DOHH2 (cell line): ENCODE results near the gene EZH1.

Source experiments
- H3F3A ChIP-seq: fragments of 200-600 bp; sonication (generic), shearing (Covaris generic); 2 replicates; pipeline ENCODE4 v1.6.0; 2016; ENCODE audit warnings: antibody characterized with exemption, mild to moderate bottlenecking; ENCODE audit not compliant: control insufficient read depth, insufficient read depth
- H3K27ac ChIP-seq: fragments of 200-600 bp; sonication (generic); 2 replicates; pipeline ENCODE4 v1.5.1; 2014; ENCODE audit warnings: low read depth, mild to moderate bottlenecking, low read length, moderate library complexity
- H3K27me3 ChIP-seq: fragments of 200-600 bp; sonication (generic); 2 replicates; pipeline ENCODE4 v1.6.1; 2014; ENCODE audit warnings: mild to moderate bottlenecking, low read length, mixed read lengths; ENCODE audit not compliant: control insufficient read depth
- H3K36me3 ChIP-seq: fragments of 200-600 bp; sonication (generic); 2 replicates; pipeline ENCODE4 v1.6.1; 2014; ENCODE audit warnings: mild to moderate bottlenecking, low read length, moderate library complexity, mixed read lengths; ENCODE audit not compliant: control insufficient read depth
- H3K4me1 ChIP-seq: fragments of 200-600 bp; sonication (generic); 2 replicates; pipeline ENCODE4 v1.6.1; 2014; ENCODE audit warnings: mild to moderate bottlenecking, low read length, mixed read lengths; ENCODE audit not compliant: control insufficient read depth
- H3K4me2 ChIP-seq: fragments of 200-600 bp; sonication (generic); 2 replicates; pipeline ENCODE4 v1.6.0; 2014; ENCODE audit warnings: mild to moderate bottlenecking, low read length, moderate library complexity
- H3K4me3 ChIP-seq: fragments of 200-600 bp; sonication (generic); 2 replicates; pipeline ENCODE4 v1.5.1; 2014; ENCODE audit warnings: mild to moderate bottlenecking, low read length, mixed read lengths
- H3K79me2 ChIP-seq: fragments of 200-600 bp; sonication (generic); 2 replicates; pipeline ENCODE4 v1.6.1; 2014; ENCODE audit warnings: mild to moderate bottlenecking, low read length, mixed read lengths; ENCODE audit not compliant: control insufficient read depth
- H3K9me2 ChIP-seq: fragments of 200-600 bp; sonication (generic); replicated peaks from 2 replicates; pipeline ENCODE4 v1.6.1; 2014; ENCODE audit warnings: mild to moderate bottlenecking, low read length, mixed read lengths; ENCODE audit not compliant: control insufficient read depth
- H3K9me3 ChIP-seq: fragments of 200-600 bp; sonication (generic); 2 replicates; pipeline ENCODE4 v1.6.1; 2014; ENCODE audit warnings: antibody characterized with exemption, low read length, mixed read lengths; ENCODE audit not compliant: control insufficient read depth, insufficient read depth
- H4K20me1 ChIP-seq: fragments of 200-600 bp; sonication (generic); 2 replicates; pipeline ENCODE4 v1.6.0; 2014; ENCODE audit warnings: low read depth, mild to moderate bottlenecking, antibody characterized with exemption, low read length, moderate library complexity; ENCODE audit not compliant: control insufficient read depth, insufficient read depth
- EZH2phosphoT487 ChIP-seq: fragments of 200-600 bp; sonication (generic); IDR thresholded peaks from 2 replicates; pipeline ENCODE4 v1.6.1; 2017; ENCODE audit warnings: borderline replicate concordance, mild to moderate bottlenecking, antibody characterized with exemption, low read length, moderate library complexity, mixed read lengths
- TF ChIP-seq, protein P1 (sequence below): fragments of 200-600 bp; sonication (generic); IDR thresholded peaks from one replicate; pipeline ENCODE4 v1.5.1; 2014; ENCODE audit warnings: antibody characterized with exemption, mild to moderate bottlenecking, low read depth, low read length; ENCODE audit not compliant: poor library complexity, severe bottlenecking

The EZH1 gene

DNA sequence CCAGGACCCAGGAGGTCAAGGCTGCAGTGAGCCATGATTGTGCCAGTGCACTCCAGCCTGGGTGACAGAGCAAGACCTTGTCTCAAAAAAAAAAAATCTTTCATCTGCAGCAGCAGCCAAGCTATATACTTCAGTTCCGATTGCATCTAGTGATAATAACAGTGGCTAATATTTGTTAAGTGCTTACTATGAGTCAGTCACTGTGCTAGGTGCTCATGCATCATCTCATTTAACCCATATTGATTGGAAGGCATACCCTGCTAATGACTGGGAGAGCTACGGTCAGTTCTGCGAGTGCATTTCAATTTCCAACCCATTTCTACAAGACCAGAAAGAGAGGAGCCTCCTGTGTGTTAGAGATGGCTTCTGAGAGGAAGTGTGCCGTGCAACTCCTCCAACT, 93.4 kb downstream of the EZH1 start:
- Histone ChIP-seq H3K79me2 (no peaks in the 10 kb centered on the region), H4K20me1 (no peaks in the 10 kb centered on the region), H3K36me3 (no peaks in the 10 kb centered on the region), H3K4me3 (no peak overlapping the region), H3K4me2 (no peak overlapping the region), H3F3A (no peaks in the 10 kb centered on the region), H3K4me1 (no peaks in the 10 kb centered on the region), H3K9me3 (no peaks in the 10 kb centered on the region), H3K27me3 (peaks cover 5% of the 10 kb centered on the region; the same call in 1 of the 2 replicates), H3K9me2 (no peaks in the 10 kb centered on the region), H3K27ac (no peak overlapping the region)
- TF ChIP-seq, protein P1, sequence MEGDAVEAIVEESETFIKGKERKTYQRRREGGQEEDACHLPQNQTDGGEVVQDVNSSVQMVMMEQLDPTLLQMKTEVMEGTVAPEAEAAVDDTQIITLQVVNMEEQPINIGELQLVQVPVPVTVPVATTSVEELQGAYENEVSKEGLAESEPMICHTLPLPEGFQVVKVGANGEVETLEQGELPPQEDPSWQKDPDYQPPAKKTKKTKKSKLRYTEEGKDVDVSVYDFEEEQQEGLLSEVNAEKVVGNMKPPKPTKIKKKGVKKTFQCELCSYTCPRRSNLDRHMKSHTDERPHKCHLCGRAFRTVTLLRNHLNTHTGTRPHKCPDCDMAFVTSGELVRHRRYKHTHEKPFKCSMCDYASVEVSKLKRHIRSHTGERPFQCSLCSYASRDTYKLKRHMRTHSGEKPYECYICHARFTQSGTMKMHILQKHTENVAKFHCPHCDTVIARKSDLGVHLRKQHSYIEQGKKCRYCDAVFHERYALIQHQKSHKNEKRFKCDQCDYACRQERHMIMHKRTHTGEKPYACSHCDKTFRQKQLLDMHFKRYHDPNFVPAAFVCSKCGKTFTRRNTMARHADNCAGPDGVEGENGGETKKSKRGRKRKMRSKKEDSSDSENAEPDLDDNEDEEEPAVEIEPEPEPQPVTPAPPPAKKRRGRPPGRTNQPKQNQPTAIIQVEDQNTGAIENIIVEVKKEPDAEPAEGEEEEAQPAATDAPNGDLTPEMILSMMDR = no peak
- no peak for TF ChIP-seq EZH2phosphoT487
